Measurements from ENCODE around the gene RAET1G.
"Not testable (repeated sequence)": the region's sequence is repeated elsewhere in the genome, so short reads cannot be mapped to it uniquely, and the experiment has no call there.

Gene RAET1G

GRCh38 chr6:149909701-149910470, 13.0 kb downstream of the RAET1G start:
- DNase-seq, result no peak

- DNase-seq, result not testable (repeated sequence)
These were observed 14.4 kb downstream of the RAET1G start for GRCh38 chr6:149908480-149908879.

GRCh38 chr6:149907317-149907716, 15.6 kb downstream of the RAET1G start:
- no peak for DNase-seq

GRCh38 chr6:149906405-149906804, 16.5 kb downstream of the RAET1G start:
- no peak for DNase-seq

GRCh38 chr6:149905911-149906371, 17.0 kb downstream of the RAET1G start:
- no peak for DNase-seq

GRCh38 chr6:149905371-149905910, 17.5 kb downstream of the RAET1G start:
- DNase-seq, result no peak

GRCh38 chr6:149904661-149905370, 18.1 kb downstream of the RAET1G start:
- no peak for DNase-seq

GRCh38 chr6:149903938-149904611, 18.8 kb downstream of the RAET1G start:
- no peak for DNase-seq

GRCh38 chr6:149901444-149902140, 21.3 kb downstream of the RAET1G start:
- DNase-seq, result no peak

- no peak for DNase-seq
These were observed 22.1 kb downstream of the RAET1G start for GRCh38 chr6:149900620-149901443.

- DNase-seq, result no peak
These were observed 22.8 kb downstream of the RAET1G start for GRCh38 chr6:149899926-149900619.

- DNase-seq, result no peak
These were observed 23.4 kb downstream of the RAET1G start for GRCh38 chr6:149899486-149899885.

GRCh38 chr6:149898966-149899365, 24.0 kb downstream of the RAET1G start:
- no peak for DNase-seq

- no peak for DNase-seq
These were observed 24.8 kb downstream of the RAET1G start, which contains the start of gene RAET1E for GRCh38 chr6:149897855-149898744. Gene RAET1E, minus strand, starts transcription at chr6:149898113. Its CDS starts 7,212 bp downstream, at chr6:149890901.

- DNase-seq, result no peak
These were observed 25.8 kb downstream of the RAET1G start for GRCh38 chr6:149897015-149897697.

- no peak for DNase-seq
These were observed 26.4 kb downstream of the RAET1G start for GRCh38 chr6:149896491-149896890.

GRCh38 chr6:149895833-149896271, 27.1 kb downstream of the RAET1G start:
- no peak for DNase-seq

- DNase-seq, result no peak
These were observed 27.8 kb downstream of the RAET1G start for GRCh38 chr6:149895048-149895590.

- not testable (repeated sequence) for DNase-seq
These were observed 31.1 kb downstream of the RAET1G start for GRCh38 chr6:149891864-149892263.
